Gastrocnemius medialis (tissue), 4 donors: ENCODE data around the gene AMZ2. TPM values are rescaled to one million over a fixed set of nuclear protein-coding genes. Genes with fewer than 3 reads are reported as not detected.
"Not testable (repeated sequence)": the region's sequence is repeated elsewhere in the genome, so short reads cannot be mapped to it uniquely, and the experiment has no call there.

ENCODE experiments used
- ATAC-seq, 2 donors: fragments of 150-250 bp; one replicate each; pipeline ENCODE4 v1.9.1; 2016
- DNase-seq, 2 donors: peaks; one replicate each; pipeline ENCODE4 v3.0.0-alpha.2; 2019
- H3K27ac ChIP-seq, 4 donors: fragments of 200-600 bp; sonication (generic); 1 replicate in 1 of 4; 2 replicates in 3 of 4; pipeline ENCODE4 v1.5.1; 2016 to 2018; ENCODE audit warnings: mild to moderate bottlenecking in 2 of 4, moderate library complexity in 1 of 4
- H3K27me3 ChIP-seq, 3 donors: fragments of 200-600 bp; sonication (generic) in 2 of 3; 1 replicate in 1 of 3; 2 replicates in 2 of 3; pipeline versions ENCODE4 v1.5.1 to v1.6.0; 2016 to 2019; ENCODE audit warnings: mild to moderate bottlenecking in 1 of 3, moderate library complexity in 1 of 3
- H3K36me3 ChIP-seq, 2 donors: fragments of 200-600 bp; sonication (generic) in 1 of 2; one replicate each; pipeline ENCODE4 v1.5.1; 2017 to 2018
- H3K4me1 ChIP-seq, 2 donors: fragments of 200-600 bp; sonication (generic) in 1 of 2; one replicate each; pipeline ENCODE4 v1.5.1; 2016 to 2017; ENCODE audit warnings: mild to moderate bottlenecking in 2 of 2
- H3K4me3 ChIP-seq, 4 donors: fragments of 200-600 bp; sonication (generic) in 3 of 4; 1 replicate in 1 of 4; 2 replicates in 3 of 4; pipeline ENCODE4 v1.5.1; 2016 to 2019; ENCODE audit warnings: mild to moderate bottlenecking in 2 of 4
- H3K9me3 ChIP-seq, 3 donors: fragments of 200-600 bp; sonication (generic) in 2 of 3; 1 replicate in 1 of 3; 2 replicates in 2 of 3; pipeline ENCODE4 v1.5.1; 2016 to 2019
- POLR2A ChIP-seq, 2 donors: fragments of 450-650 bp; IDR thresholded peaks; one replicate each; pipeline ENCODE4 v1.6.1; 2017; ENCODE audit warnings: antibody characterized with exemption in 2 of 2, mild to moderate bottlenecking in 2 of 2, moderate library complexity in 2 of 2
- in situ Hi-C, 4 donors: fragments of 200-750 bp; cut with MboI; loops; one replicate each; pipeline versions ENCODE4 v1.15.0 to v1.8.0; 2017; ENCODE audit warnings: low sequenced_read_pairs in 4 of 4
- intact Hi-C: fragments of 100-400 bp; cut with DNase I; formaldehyde crosslinking; loops from one replicate; pipeline ENCODE4 v1.15.1; 2023; ENCODE audit warnings: low total_unique reads
- total RNA-seq, 4 donors: library from RNA; depleted of rRNA; stranded (reverse); fragments of >200 nt; gene quantifications; one replicate each; pipeline versions ENCODE4 v1.1.0 to v1.2.3, GENCODE V29; 2016
- TF ChIP-seq, protein P1 (sequence below), 5 experiments: fragments of 450-650 bp in 3 of 5; fragments of 200-600 bp in 2 of 5; sonication (generic) in 2 of 5; IDR thresholded peaks in 4 of 5; conservative IDR thresholded peaks in 1 of 5; 1 replicate in 4 of 5; 2 replicates in 1 of 5; pipeline ENCODE4 v1.5.1; 2016 to 2019; ENCODE audit warnings: antibody characterized with exemption in 5 of 5, mild to moderate bottlenecking in 3 of 5, moderate library complexity in 3 of 5

AMZ2 gene
- total RNA-seq, 4 donors from 2014 or later = 47.6 to 86.9 (median 61.8) TPM

DNA sequence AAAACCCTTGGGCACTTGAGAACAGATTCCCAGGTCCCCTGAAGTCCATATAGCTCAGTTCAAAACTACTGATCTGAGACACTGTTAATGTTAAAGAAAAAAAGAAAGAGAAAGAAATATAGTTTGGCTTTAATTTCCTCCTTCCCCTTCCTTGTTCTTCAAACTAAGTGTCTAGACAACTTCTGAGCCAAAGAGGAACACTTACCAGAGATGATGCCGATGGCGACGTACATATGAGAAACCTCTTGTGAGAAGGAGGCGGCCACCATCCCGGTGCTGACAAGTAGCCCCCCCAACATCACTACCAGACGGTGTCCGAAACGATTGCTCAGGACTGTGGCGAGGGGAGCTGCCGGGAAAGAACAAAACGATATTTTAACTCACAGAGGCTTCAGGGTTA lies 25.9 kb downstream of the AMZ2 start:
- no peak for TF ChIP-seq POLR2A (IDR thresholded peaks at IDR 0.05)
- TF ChIP-seq, protein P1, sequence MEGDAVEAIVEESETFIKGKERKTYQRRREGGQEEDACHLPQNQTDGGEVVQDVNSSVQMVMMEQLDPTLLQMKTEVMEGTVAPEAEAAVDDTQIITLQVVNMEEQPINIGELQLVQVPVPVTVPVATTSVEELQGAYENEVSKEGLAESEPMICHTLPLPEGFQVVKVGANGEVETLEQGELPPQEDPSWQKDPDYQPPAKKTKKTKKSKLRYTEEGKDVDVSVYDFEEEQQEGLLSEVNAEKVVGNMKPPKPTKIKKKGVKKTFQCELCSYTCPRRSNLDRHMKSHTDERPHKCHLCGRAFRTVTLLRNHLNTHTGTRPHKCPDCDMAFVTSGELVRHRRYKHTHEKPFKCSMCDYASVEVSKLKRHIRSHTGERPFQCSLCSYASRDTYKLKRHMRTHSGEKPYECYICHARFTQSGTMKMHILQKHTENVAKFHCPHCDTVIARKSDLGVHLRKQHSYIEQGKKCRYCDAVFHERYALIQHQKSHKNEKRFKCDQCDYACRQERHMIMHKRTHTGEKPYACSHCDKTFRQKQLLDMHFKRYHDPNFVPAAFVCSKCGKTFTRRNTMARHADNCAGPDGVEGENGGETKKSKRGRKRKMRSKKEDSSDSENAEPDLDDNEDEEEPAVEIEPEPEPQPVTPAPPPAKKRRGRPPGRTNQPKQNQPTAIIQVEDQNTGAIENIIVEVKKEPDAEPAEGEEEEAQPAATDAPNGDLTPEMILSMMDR (IDR thresholded peaks at IDR 0.05 in 4 of 5, conservative IDR thresholded peaks at IDR 0.05 in 1 of 5) = no peak
- Histone ChIP-seq H3K4me3 (no peak overlapping the region), H3K36me3 (peaks cover 0 to 51% of the 10 kb centered on the region in 2 donors), H3K9me3 (no peaks in the 10 kb centered on the region), H3K4me1 (no peaks in the 10 kb centered on the region), H3K27ac (no peak overlapping the region), H3K27me3 (no peaks in the 10 kb centered on the region)
- no peak for ATAC-seq
- in situ Hi-C loops (loop anchor here in 1 of 4 donors (25.0 kb wide), 1 partner anchor 489 kb away; no protein-coding TSS in a partner anchor), intact Hi-C loops (no loop called here)
- DNase-seq = no peak

DNA sequence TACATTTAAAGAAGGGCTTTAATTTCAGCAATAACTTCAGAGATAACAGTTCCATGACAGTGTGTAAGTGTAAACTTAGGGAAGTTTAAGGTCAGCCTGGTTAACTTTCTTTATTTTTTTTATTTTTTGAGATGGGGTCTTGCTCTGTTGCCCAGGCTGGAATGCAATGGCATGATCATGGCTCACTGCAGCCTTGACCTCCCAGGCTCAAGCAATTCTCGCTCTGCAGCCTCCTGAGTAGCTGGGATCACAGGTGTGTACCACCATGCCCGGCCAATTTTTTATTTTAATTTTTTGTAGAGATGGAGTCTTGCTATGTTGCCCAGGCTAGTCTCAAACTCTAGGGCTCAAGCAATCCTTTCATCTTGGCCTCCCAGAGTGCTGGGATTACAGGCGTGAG lies 28.5 kb downstream of the AMZ2 start:
- H3K9me3 ChIP-seq, H3K27ac ChIP-seq, H3K4me3 ChIP-seq, ATAC-seq, H3K4me1 ChIP-seq, in situ Hi-C loops, intact Hi-C loops, H3K27me3 ChIP-seq, DNase-seq: not testable (repeated sequence)
- peaks cover 0 to 61% of the 10 kb centered on the region in 2 donors for H3K36me3 ChIP-seq

DNA sequence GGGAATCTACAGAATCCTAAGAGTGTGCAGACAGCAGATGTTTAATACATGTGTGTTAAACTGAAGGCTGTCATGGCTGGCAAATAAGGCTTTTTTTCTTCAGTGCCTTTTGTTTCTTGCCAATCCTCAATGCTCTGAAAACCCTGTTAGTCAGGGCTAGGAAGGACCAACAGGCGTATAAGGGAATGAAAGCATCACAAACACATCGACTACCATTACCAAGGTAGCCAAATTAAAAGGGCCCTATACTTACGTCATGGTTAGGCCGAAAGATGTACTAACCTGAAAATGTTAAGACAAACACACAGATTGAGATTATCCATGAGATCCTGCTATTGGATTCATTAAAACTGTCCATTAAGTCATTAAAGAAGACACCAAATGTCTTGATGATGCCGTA lies 30.0 kb downstream of the AMZ2 start:
- Histone ChIP-seq H3K4me1 (no peaks in the 10 kb centered on the region), H3K27ac (no peak overlapping the region), H3K4me3 (no peak overlapping the region), H3K27me3 (no peaks in the 10 kb centered on the region), H3K9me3 (no peaks in the 10 kb centered on the region), H3K36me3 (peaks cover 0 to 48% of the 10 kb centered on the region in 2 donors)
- no peak for DNase-seq
- no peak for TF ChIP-seq POLR2A (IDR thresholded peaks at IDR 0.05)
- TF ChIP-seq, protein P1 (IDR thresholded peaks at IDR 0.05 in 4 of 5, conservative IDR thresholded peaks at IDR 0.05 in 1 of 5) = no peak
- no peak for ATAC-seq
- intact Hi-C loops (no loop called here), in situ Hi-C loops (no loop called here)

DNA sequence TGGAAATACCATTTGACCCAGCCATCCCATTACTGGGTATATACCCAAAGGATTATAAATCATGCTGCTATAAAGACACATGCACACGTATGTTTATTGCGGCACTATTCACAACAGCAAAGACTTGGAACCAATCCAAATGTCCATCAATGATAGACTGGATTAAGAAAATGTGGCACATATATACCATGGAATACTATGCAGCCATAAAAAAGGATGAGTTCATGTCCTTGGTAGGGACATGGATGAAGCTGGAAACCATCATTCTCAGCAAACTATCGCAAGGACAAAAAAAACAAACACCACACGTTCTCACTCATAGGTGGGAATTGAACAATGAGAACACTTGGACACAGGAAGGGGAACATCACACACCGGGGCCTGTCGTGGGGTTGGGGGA lies 34.1 kb downstream of the AMZ2 start:
- H3K4me1 ChIP-seq, ATAC-seq, intact Hi-C loops, DNase-seq, in situ Hi-C loops, H3K9me3 ChIP-seq, H3K27ac ChIP-seq, H3K27me3 ChIP-seq, H3K4me3 ChIP-seq: not testable (repeated sequence)
- peaks cover 0 to 27% of the 10 kb centered on the region in 2 donors for H3K36me3 ChIP-seq

DNA sequence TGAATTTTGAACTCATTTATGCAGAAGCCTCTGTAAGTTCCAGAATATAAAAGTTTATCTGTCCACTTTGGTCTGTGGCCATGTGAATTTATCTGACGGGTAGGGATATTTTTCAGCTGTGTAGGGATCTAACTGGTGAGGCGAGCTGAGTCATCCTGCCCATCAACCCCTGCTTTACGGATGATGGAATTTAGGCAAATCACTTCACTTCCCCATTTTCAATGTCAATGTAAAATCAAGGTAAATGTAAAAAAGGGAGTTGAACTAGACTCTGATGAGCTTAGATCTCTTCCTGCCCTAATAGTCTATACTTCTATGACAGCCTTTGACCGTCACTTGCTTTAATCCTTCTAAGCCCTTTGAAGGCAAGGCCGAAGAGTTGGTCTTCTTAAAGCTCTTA lies 40.5 kb downstream of the AMZ2 start:
- Histone ChIP-seq H3K4me3 (no peak overlapping the region), H3K27ac (peak overlapping the region in 3 of 4 donors; percentile 36 to 89 (median 40)), H3K27me3 (no peaks in the 10 kb centered on the region), H3K4me1 (peaks cover 6 to 13% of the 10 kb centered on the region in 2 donors), H3K36me3 (no peaks in the 10 kb centered on the region), H3K9me3 (no peaks in the 10 kb centered on the region)
- intact Hi-C loops = no loop called here
- no peak for ATAC-seq
- DNase-seq = no peak
- TF ChIP-seq, protein P1 (IDR thresholded peaks at IDR 0.05 in 4 of 5, conservative IDR thresholded peaks at IDR 0.05 in 1 of 5) = no peak
- TF ChIP-seq POLR2A (IDR thresholded peaks at IDR 0.05) = no peak
- in situ Hi-C loops = no loop called here

DNA sequence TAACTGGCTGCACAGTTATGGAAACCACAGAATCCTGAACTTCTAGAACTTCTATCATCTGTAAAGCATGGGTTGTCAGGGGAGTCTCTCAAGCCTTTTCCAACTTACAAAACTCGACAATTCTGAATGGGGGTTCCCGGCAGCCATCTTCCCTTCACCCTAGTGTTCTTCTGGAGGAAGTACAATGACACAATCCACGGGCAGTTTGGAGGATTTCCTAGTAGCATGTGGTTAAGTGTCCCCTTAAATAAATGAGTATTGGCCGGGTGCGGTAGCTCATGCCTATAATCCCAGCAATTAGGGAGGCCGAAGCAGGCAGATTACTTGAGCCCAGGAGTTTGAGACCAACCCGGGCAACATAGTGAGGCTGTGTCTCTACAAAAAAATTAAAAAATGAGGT lies 41.0 kb downstream of the AMZ2 start:
- TF ChIP-seq, protein P1 (IDR thresholded peaks at IDR 0.05 in 4 of 5, conservative IDR thresholded peaks at IDR 0.05 in 1 of 5) = no peak
- TF ChIP-seq POLR2A (IDR thresholded peaks at IDR 0.05) = no peak
- peaks cover 6 to 13% of the 10 kb centered on the region in 2 donors for H3K4me1 ChIP-seq
- DNase-seq = no peak
- in situ Hi-C loops (no loop called here), intact Hi-C loops (no loop called here)
- no peak overlapping the region for H3K4me3 ChIP-seq
- ATAC-seq = no peak
- H3K27ac ChIP-seq = peak overlapping the region in 3 of 4 donors; percentile 36 to 89 (median 40)
- H3K36me3 ChIP-seq = no peaks in the 10 kb centered on the region
- no peaks in the 10 kb centered on the region for H3K9me3 ChIP-seq
- no peaks in the 10 kb centered on the region for H3K27me3 ChIP-seq
